Stimulated activated CD4-positive, alpha-beta T cell treated with anti-CD3 and anti-CD28 coated beads, Interleukin-15, amount 100 ng/mL, for 48 hours (primary cell): ENCODE results near the gene NRARP.
"Not testable (repeated sequence)": the region's sequence is repeated elsewhere in the genome, so short reads cannot be mapped to it uniquely, and the experiment has no call there.

ENCODE experiments used
- DNase-seq, 2 donors: peaks; one replicate each; pipeline ENCODE4 v3.0.0-alpha.2; 2020; ENCODE audit warnings: low read depth in 2 of 2

Gene NRARP

GRCh38 chr9:137262173-137262908 is 39.7 kb downstream of the NRARP start:
- not testable (repeated sequence) for DNase-seq

GRCh38 chr9:137256856-137257255 is 45.2 kb downstream of the NRARP start:
- no peak for DNase-seq

GRCh38 chr9:137256362-137256761 is 45.7 kb downstream of the NRARP start:
- DNase-seq, result no peak

- peak in 1 of 2 donors; percentile 22 for DNase-seq
Observed at GRCh38 chr9:137255448-137256114, 46.5 kb downstream of the NRARP start.

GRCh38 chr9:137254624-137255447 is 47.2 kb downstream of the NRARP start, which contains the start of gene NELFB:
Gene NELFB, plus strand, starts transcription at chr9:137255327.
- peak; percentile 82 to 94 for DNase-seq

- DNase-seq, result no peak
Observed at GRCh38 chr9:137253717-137254623, 48.1 kb downstream of the NRARP start.

GRCh38 chr9:137252555-137253506 is 49.2 kb downstream of the NRARP start:
- DNase-seq, result no peak

- DNase-seq, result no peak
Observed at GRCh38 chr9:137251490-137252268, 50.4 kb downstream of the NRARP start.

GRCh38 chr9:137251194-137251461 is 50.9 kb downstream of the NRARP start, which contains the start of gene STPG3:
Gene STPG3, plus strand, starts transcription at chr9:137251286. Its CDS starts 1 bp downstream, at chr9:137251287.
- no peak for DNase-seq

GRCh38 chr9:137250329-137251193 is 51.5 kb downstream of the NRARP start:
- no peak for DNase-seq
